Fibroblast of the aortic adventitia (primary cell): ENCODE measurements around the gene PRKAG2. TPM values are rescaled to one million over a fixed set of nuclear protein-coding genes. Genes with fewer than 3 reads are reported as not detected.

Source experiments
- DNase-seq: peaks from one replicate; pipeline ENCODE4 v3.0.0-alpha.2; 2010; ENCODE audit warnings: low read depth
- H3K4me3 ChIP-seq: 2 replicates; pipeline ENCODE4 v1.5.1; 2011; ENCODE audit warnings: low read depth, mild to moderate bottlenecking, control low read depth, low read length, moderate library complexity
- total RNA-seq: library from RNA; depleted of rRNA; stranded (reverse); fragments of >200 nt; gene quantifications from 2 replicates; pipeline ENCODE4 v1.2.3, GENCODE V29; 2012; ENCODE audit warnings: low replicate concordance
- TF ChIP-seq, protein P1 (sequence below): IDR thresholded peaks from 2 replicates; pipeline ENCODE4 v1.5.1; 2011; ENCODE audit warnings: mild to moderate bottlenecking, low read length, control low read depth, inconsistent platforms; ENCODE audit not compliant: insufficient read depth

PRKAG2 gene
- total RNA-seq, 1 donor = 10.0 TPM

DNA sequence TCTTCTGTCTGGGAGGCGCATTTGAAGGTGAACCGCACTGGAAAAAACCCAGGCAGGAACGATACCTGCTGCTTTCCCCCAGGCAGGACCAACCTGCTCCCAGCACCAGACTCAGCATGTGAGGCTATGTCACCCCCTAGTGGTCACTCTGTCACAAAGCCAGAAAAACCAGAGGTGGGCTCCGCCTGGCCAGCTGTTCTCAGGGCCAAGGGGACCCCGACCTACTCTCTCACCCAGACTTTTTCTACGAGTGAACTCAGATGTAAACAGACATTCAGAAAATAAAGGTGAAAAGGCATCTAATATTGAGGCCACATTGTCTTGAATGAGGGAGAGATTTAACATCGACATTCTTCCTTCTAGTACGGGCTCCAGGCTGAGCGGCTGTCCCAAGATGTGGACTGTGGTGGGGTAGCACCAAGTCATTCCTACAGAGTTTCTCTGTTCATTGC lies 117.3 kb downstream of the PRKAG2 start:
- peak; percentile 70 for DNase-seq
- H3K4me3 ChIP-seq = no peak overlapping the region

DNA sequence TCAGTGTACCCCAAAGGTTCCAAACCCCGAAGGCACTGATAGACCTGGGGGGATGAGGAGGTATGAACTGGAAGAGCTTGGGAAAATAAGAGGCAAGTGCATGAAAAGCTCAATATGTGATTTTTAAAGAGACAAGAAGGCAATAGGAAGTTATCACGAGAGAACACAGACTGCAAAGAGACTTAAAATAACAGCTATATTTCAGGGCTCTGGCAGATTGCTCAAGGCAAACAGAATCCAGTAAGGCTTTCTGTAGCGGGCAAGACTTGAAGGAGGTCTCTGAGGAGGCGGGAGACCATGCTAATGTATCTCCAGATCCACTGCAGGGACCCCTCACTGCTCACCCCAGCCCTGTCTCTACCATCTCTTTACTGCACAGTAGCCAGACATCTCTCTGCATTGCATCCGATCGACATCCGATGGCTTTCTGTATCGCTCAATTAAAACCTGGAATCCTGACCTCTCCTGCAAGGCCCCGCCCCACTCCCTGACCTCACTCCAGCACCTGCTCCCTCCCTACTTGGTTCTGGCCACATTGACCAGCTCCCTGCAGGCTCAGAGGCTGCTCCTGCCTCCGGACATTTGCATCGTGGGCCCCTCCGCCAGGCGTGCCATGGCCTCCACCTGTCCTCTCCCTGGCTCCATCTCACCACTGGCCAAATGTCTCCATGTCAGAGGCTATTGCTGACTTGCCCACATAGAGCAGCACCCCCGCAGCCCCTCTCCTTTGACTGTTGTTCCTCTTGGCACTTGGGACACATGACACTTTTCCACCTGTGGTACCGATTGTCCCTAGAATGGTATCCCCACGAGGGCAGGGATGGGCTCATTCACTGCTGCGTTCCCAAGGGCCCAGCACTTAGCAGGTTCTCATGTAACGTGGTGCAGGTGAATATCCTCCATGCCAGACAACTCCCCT lies 118.0 kb downstream of the PRKAG2 start:
- DNase-seq = no peak
- H3K4me3 ChIP-seq = no peak overlapping the region
- TF ChIP-seq, protein P1, sequence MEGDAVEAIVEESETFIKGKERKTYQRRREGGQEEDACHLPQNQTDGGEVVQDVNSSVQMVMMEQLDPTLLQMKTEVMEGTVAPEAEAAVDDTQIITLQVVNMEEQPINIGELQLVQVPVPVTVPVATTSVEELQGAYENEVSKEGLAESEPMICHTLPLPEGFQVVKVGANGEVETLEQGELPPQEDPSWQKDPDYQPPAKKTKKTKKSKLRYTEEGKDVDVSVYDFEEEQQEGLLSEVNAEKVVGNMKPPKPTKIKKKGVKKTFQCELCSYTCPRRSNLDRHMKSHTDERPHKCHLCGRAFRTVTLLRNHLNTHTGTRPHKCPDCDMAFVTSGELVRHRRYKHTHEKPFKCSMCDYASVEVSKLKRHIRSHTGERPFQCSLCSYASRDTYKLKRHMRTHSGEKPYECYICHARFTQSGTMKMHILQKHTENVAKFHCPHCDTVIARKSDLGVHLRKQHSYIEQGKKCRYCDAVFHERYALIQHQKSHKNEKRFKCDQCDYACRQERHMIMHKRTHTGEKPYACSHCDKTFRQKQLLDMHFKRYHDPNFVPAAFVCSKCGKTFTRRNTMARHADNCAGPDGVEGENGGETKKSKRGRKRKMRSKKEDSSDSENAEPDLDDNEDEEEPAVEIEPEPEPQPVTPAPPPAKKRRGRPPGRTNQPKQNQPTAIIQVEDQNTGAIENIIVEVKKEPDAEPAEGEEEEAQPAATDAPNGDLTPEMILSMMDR = no peak

More for the DNA sequence above, 117.3 kb downstream of the PRKAG2 start:
- TF ChIP-seq, protein P1 = peak; percentile 89

DNA sequence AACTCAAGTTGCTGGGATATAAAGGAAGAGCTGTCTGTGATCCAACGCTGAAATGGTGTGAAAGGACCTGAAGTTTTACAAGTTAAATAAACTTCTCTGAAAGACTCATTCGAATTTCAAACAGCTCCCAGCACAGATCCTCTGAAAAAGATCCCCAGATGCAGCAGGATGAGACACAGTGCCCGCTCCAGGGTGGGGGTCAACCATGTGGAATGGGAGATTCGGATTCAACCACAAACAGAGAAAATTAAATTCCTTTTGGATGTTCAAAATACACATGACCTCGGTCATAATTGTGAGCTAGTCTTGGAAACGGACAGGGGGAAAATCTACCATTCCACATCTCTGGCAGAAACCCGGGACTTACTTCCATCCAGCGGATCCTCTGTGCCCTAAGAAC lies 119.6 kb downstream of the PRKAG2 start:
- no peak overlapping the region for H3K4me3 ChIP-seq
- TF ChIP-seq, protein P1 = no peak
- DNase-seq = peak; percentile 36

DNA sequence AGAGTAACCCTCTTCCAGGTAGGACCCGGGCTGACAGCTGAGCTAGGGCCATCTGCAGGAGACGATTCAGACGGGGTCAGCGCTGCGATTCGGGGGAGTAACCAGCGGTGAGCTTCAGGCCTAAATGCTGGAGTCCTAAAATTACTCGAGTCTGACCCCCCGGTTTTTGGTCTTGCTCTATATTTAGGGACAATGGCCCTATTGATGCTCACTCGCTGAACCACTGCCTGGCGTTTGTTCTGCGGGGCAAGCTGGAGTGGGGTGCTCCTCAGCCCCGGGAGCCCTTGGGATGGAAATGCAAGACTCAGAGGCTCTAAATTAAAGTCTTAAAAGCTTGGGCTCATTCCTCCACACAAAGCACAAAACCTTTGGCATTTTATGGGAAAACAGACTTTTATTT lies 120.0 kb downstream of the PRKAG2 start:
- no peak for DNase-seq
- no peak overlapping the region for H3K4me3 ChIP-seq
- TF ChIP-seq, protein P1 = no peak

DNA sequence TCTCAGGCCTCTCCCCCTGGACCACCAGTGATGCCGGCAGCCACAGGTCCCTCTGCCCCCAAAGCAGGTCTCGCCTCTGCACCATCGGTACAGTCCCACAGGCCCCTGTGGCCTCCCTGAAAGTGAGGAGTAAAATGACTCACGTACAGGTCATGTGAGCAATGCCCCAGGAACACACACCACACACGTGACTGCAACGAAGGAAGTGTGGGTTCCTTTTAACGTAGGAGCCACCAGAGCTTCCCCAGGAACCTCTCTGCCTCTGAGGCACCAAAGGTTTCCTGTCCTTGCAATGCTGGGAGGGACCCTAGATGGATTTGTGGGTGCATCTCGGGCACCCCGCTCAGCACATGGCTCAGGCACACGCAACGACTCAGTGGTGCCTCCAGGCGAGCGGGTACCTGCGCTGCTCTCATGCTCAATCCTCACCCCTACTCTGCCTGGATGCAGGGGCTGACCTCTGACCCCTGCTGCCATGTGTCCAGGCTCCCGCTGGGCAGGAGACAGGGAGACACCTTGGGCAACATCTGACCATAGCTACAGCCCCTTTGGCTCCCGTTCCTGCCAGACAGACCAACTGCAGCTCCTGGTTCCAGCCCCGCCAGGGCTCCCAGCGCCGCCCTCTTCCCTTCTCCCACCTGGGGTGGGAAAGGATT lies 120.7 kb downstream of the PRKAG2 start:
- TF ChIP-seq, protein P1 = no peak
- no peak overlapping the region for H3K4me3 ChIP-seq
- DNase-seq = no peak

DNA sequence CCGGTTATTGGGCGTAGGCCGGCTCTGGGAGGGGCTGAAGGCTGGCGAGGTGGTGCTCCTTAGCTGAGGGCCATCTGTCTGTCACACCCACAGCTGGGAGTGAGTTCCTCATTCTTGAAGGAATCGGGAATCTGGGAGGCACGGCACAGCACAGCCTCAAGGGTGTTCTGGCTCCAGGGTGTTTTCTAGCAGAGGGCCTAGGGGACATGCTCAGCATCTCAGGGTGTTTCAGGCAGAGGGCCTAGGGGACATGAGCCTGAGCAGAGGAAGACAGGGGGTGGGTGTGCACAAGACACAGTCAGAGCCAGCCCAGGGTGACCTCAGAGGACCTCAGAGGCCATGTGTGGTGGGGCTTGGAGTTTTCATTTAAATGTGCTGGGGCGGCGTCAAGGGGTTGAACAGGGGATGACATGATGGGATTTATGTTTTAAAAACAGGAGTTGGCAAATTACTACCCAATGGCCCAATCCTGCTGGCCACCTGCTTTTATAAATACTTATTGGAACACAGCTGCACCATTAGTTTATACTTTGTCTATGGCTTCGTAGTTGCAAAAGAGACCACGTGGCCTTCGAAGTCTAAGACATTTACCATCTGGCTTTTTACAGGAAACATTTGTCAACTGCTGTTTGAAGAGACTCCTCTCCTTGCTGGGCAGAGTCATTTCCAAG lies 121.6 kb downstream of the PRKAG2 start:
- DNase-seq = peak; percentile 40
- TF ChIP-seq, protein P1 = no peak
- H3K4me3 ChIP-seq = no peak overlapping the region
